Right lobe of liver (tissue), 6 donors: Measurements from ENCODE around the gene TEX22. TPM values are rescaled to one million over a fixed set of nuclear protein-coding genes. Genes with fewer than 3 reads are reported as not detected.

ENCODE experiments used
- ATAC-seq, 4 donors: fragments of 200-7000 bp; cut with Tn5 transposase; one replicate each; pipeline ENCODE4 v1.9.1; 2020; ENCODE audit warnings: mild to moderate bottlenecking in 4 of 4, moderate library complexity in 4 of 4
- DNase-seq, 3 donors: peaks; one replicate each; pipeline ENCODE4 v3.0.0-alpha.2; 2020
- H3K27ac ChIP-seq, 3 donors: fragments of 200-600 bp; one replicate each; pipeline ENCODE4 v1.8.0; 2022
- H3K27me3 ChIP-seq, 2 donors: fragments of 200-600 bp; one replicate each; pipeline ENCODE4 v1.8.0; 2022
- H3K36me3 ChIP-seq, 4 donors: fragments of 200-600 bp; sonication (generic) in 1 of 4; one replicate each; pipeline versions ENCODE4 v1.5.1 to v1.8.0; 2017 to 2022; ENCODE audit warnings: control low read depth in 1 of 4
- H3K4me1 ChIP-seq, 4 donors: fragments of 200-600 bp; sonication (generic) in 1 of 4; one replicate each; pipeline versions ENCODE4 v1.5.1 to v1.8.0; 2017 to 2022; ENCODE audit warnings: control low read depth in 1 of 4
- H3K4me3 ChIP-seq, 3 donors: fragments of 200-600 bp; one replicate each; pipeline ENCODE4 v1.8.0; 2022
- H3K9me3 ChIP-seq, 4 donors: fragments of 200-600 bp; sonication (generic) in 1 of 4; one replicate each; pipeline versions ENCODE4 v1.5.1 to v1.8.0; 2017 to 2022; ENCODE audit warnings: control low read depth in 1 of 4
- CTCF ChIP-seq, 4 donors: fragments of 200-600 bp in 3 of 4; fragments of 450-650 bp in 1 of 4; IDR thresholded peaks; one replicate each; pipeline versions ENCODE4 v1.5.1 to v1.8.0; 2016 to 2022; ENCODE audit warnings: antibody characterized with exemption in 4 of 4, mild to moderate bottlenecking in 2 of 4
- POLR2A ChIP-seq: fragments of 450-650 bp; IDR thresholded peaks from one replicate; pipeline ENCODE4 v1.6.1; 2017; ENCODE audit warnings: antibody characterized with exemption, mild to moderate bottlenecking
- WGBS: methylation state at CpG from one replicate; pipeline ENCODE4 v1.1.6; 2018; ENCODE audit warnings: low coverage, low lambda C conversion rate; ENCODE audit not compliant: insufficient coverage; ENCODE audit errors: missing lambda C conversion rate; 5-methylcytosine and 5-hydroxymethylcytosine counted together
- intact Hi-C, 2 donors: fragments of 100-400 bp; cut with DNase I; formaldehyde crosslinking; loops; one replicate each; pipeline versions ENCODE4 v1.11.2 to v1.14.1; 2022
- total RNA-seq, 6 experiments: library from RNA; depleted of rRNA in 2 of 6; stranded (reverse); fragments of >200 nt in 2 of 6; fragmentation: NEBNext Ultra II Directional in 3 of 6; extraction: Animal tissue kit (Norgen Biotek cat#: 25700) in 3 of 6; gene quantifications; one replicate each; pipeline versions ENCODE4 v1.1.0 to v1.2.4, GENCODE V29; 2016 to 2023
- donor health status: DM: no; HTN: yes; CAD: no.
- donor health status: DM: no; HTN: no; CAD: no.
- donor health status: DM: no; HTN: no; CAD: no.
- donor health status: DM: no; HTN: yes; CAD: no.
- donor health status: DM: no; HTN: yes; CAD: no.

TEX22 gene
- total RNA-seq, 6 experiments from 2014 or later: 0.07 to 0.44 (median 0.35) TPM; not detected in 3

GRCh38 chr14:105351410-105351809 is 46.9 kb upstream of the TEX22 start:
- DNase-seq (no peak), ATAC-seq (no peak)
- no peaks in the 10 kb centered on the region for H3K27me3 ChIP-seq
- intact Hi-C loops: loop anchor here (5.0 to 10.0 kb wide), 4 partner anchors 67 to 267 kb away; no protein-coding TSS in a partner anchor
- WGBS: 79% methylated on average over 3 of the region's 3 CpGs
- peaks cover 0 to 6% (median 3%) of the 10 kb centered on the region in 4 donors for H3K4me1 ChIP-seq
- H3K4me3 ChIP-seq: no peak overlapping the region
- no peaks in the 10 kb centered on the region for H3K36me3 ChIP-seq
- TF ChIP-seq CTCF (IDR thresholded peaks at IDR 0.05) (no peak), POLR2A (no peak)
- no peaks in the 10 kb centered on the region for H3K9me3 ChIP-seq
- peak overlapping the region in 1 of 3 donors; percentile 26 for H3K27ac ChIP-seq

- Histone ChIP-seq H3K9me3 (no peaks in the 10 kb centered on the region), H3K4me1 (peaks cover 0 to 6% (median 3%) of the 10 kb centered on the region in 4 donors), H3K27ac (peak overlapping the region in 1 of 3 donors; percentile 26), H3K36me3 (no peaks in the 10 kb centered on the region), H3K27me3 (no peaks in the 10 kb centered on the region), H3K4me3 (no peak overlapping the region)
- intact Hi-C loops: loop anchor here (5.0 to 10.0 kb wide), 4 partner anchors 67 to 267 kb away; no protein-coding TSS in a partner anchor
- TF ChIP-seq CTCF (IDR thresholded peaks at IDR 0.05) (peak; percentile 86 to 94 (median 90)), POLR2A (no peak)
- DNase-seq (peak; percentile 82 to 91 (median 87)), ATAC-seq (peak; percentile 95 to 99 (median 98))
- 35% methylated on average over 10 of the region's 26 CpGs for WGBS
Observed at GRCh38 chr14:105351920-105352851, 46.2 kb upstream of the TEX22 start.

GRCh38 chr14:105353136-105353535 is 45.2 kb upstream of the TEX22 start:
- 69% methylated on average over 6 of the region's 10 CpGs for WGBS
- Histone ChIP-seq H3K27ac (no peak overlapping the region), H3K9me3 (no peaks in the 10 kb centered on the region), H3K4me1 (peaks cover 0 to 6% (median 3%) of the 10 kb centered on the region in 4 donors), H3K27me3 (no peaks in the 10 kb centered on the region), H3K4me3 (no peak overlapping the region), H3K36me3 (no peaks in the 10 kb centered on the region)
- no peak for ATAC-seq
- TF ChIP-seq CTCF (IDR thresholded peaks at IDR 0.05): no peak
- no peak for TF ChIP-seq POLR2A
- peak in 1 of 3 donors; percentile 35 for DNase-seq
- intact Hi-C loops: loop anchor here (5.0 to 10.0 kb wide), 4 partner anchors 68 to 268 kb away; no protein-coding TSS in a partner anchor

- intact Hi-C loops: loop anchor here (5.0 to 10.0 kb wide), 4 partner anchors 70 to 270 kb away; no protein-coding TSS in a partner anchor
- Histone ChIP-seq H3K36me3 (no peaks in the 10 kb centered on the region), H3K4me1 (peaks cover 0 to 6% (median 3%) of the 10 kb centered on the region in 4 donors), H3K9me3 (no peaks in the 10 kb centered on the region), H3K27ac (no peak overlapping the region), H3K4me3 (no peak overlapping the region), H3K27me3 (no peaks in the 10 kb centered on the region)
- ATAC-seq (no peak), DNase-seq (peak in 1 of 3 donors; percentile 50)
- WGBS: 94% methylated on average over 3 of the region's 20 CpGs
- TF ChIP-seq CTCF (IDR thresholded peaks at IDR 0.05) (no peak), POLR2A (no peak)
Observed at GRCh38 chr14:105354541-105354940, 43.8 kb upstream of the TEX22 start.
